SU-DHL-6 (cell line): ENCODE data around the gene SNX4.

Source experiments
- H2AFZ ChIP-seq: fragments of 200-600 bp; sonication (generic); 2 replicates; pipeline ENCODE4 v1.6.1; 2014; ENCODE audit warnings: low read depth, mild to moderate bottlenecking, moderate library complexity, mixed read lengths, antibody characterized with exemption, low read length; ENCODE audit not compliant: severe bottlenecking
- H3F3A ChIP-seq: fragments of 200-600 bp; shearing (Covaris generic); 2 replicates; pipeline ENCODE4 v1.6.0; 2016; ENCODE audit warnings: antibody characterized with exemption, mild to moderate bottlenecking; ENCODE audit not compliant: insufficient read depth
- H3K27ac ChIP-seq: fragments of 200-600 bp; sonication (generic); 2 replicates; pipeline ENCODE4 v1.5.1; 2016; ENCODE audit warnings: low read depth, mild to moderate bottlenecking, low read length, moderate library complexity, mixed read lengths
- H3K27me3 ChIP-seq: fragments of 200-600 bp; sonication (generic), shearing (Covaris generic); 2 replicates; pipeline ENCODE4 v1.6.0; 2014; ENCODE audit warnings: mild to moderate bottlenecking, low read length
- H3K36me3 ChIP-seq: fragments of 200-600 bp; sonication (generic); 2 replicates; pipeline ENCODE4 v1.6.1; 2014; ENCODE audit warnings: mild to moderate bottlenecking, low read length, mixed read lengths
- H3K4me2 ChIP-seq: fragments of 300-600, 200-600 bp; shearing (Covaris generic), sonication (generic); 2 replicates; pipeline ENCODE4 v1.6.0; 2014; ENCODE audit warnings: low read length, low read depth, mild to moderate bottlenecking; ENCODE audit not compliant: poor library complexity, severe bottlenecking
- H3K4me3 ChIP-seq: fragments of 200-600 bp; sonication (generic); 2 replicates; pipeline ENCODE4 v1.5.1; 2014; ENCODE audit warnings: antibody characterized with exemption, low read length, mild to moderate bottlenecking, mixed read lengths; ENCODE audit not compliant: insufficient read depth, poor library complexity, severe bottlenecking
- H3K79me2 ChIP-seq: fragments of 200-600 bp; sonication (generic); 2 replicates; pipeline ENCODE4 v1.6.1; 2014; ENCODE audit warnings: mild to moderate bottlenecking, low read length, moderate library complexity; ENCODE audit not compliant: insufficient read depth
- H3K9ac ChIP-seq: fragments of 200-600 bp; sonication (generic); 2 replicates; pipeline ENCODE4 v1.7.0; 2014; ENCODE audit warnings: mild to moderate bottlenecking, low read length
- H3K9me2 ChIP-seq: fragments of 200-600 bp; sonication (generic); replicated peaks from 2 replicates; pipeline ENCODE4 v1.6.1; 2014; ENCODE audit warnings: low read length; ENCODE audit not compliant: insufficient read depth
- H3K9me3 ChIP-seq: fragments of 200-600 bp; sonication (generic); 2 replicates; pipeline ENCODE4 v1.6.1; 2014; ENCODE audit warnings: low read length, mixed read lengths; ENCODE audit not compliant: insufficient read depth
- H4K20me1 ChIP-seq: fragments of 200-600 bp; sonication (generic); 2 replicates; pipeline ENCODE4 v1.6.1; 2014; ENCODE audit warnings: low read depth, mild to moderate bottlenecking, antibody characterized with exemption, low read length, moderate library complexity, mixed read lengths
- CTCF ChIP-seq: fragments of 200-600 bp; sonication (generic); IDR thresholded peaks from one replicate; pipeline ENCODE4 v1.5.1; 2017; ENCODE audit warnings: antibody characterized with exemption, mild to moderate bottlenecking, low read length, moderate library complexity; ENCODE audit not compliant: insufficient read depth, poor library complexity, severe bottlenecking
- EZH2phosphoT487 ChIP-seq: fragments of 200-600 bp; sonication (generic), shearing (Covaris generic); conservative IDR thresholded peaks from 2 replicates; pipeline ENCODE4 v1.6.1; 2018; ENCODE audit warnings: mild to moderate bottlenecking, antibody characterized with exemption, low read length, moderate library complexity, mixed read lengths

SNX4 gene

DNA sequence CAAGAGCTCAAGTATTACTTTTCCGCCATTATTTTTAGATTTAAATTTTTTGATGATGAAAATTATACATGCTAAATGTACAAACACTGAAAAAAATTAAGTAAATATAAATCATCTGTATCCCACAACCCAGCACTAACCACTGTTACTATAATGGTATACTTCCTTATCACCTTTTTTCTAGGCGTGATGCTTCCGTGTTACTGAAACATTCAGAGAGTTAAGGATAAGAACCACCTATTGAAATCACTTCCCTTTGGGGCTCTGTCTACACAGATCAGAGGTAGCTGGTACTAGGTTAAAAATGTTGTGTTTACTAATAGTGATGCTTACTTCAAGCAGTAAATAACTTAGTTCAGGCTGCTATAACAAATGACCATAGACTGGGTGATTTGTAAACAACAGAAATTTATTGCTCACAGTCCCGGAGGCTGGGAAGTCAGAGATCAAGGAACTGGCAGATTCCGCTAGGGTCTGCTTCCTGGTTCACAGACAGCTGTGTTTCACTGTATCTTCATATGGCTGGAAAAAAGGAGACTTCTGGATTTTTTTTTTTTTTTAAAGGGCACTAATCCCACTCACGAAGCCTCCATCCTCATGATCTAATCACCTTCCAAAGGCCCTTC lies 6.4 kb downstream of the SNX4 start:
- no peak overlapping the region for H2AFZ ChIP-seq
- H3K4me3 ChIP-seq = no peak overlapping the region
- no peaks in the 10 kb centered on the region for H4K20me1 ChIP-seq
- 0 out of 2 replicates have a peak, but pooled peaks cover 3% of the 10 kb centered on the region for H3F3A ChIP-seq
- no peak overlapping the region for H3K4me2 ChIP-seq
- TF ChIP-seq EZH2phosphoT487 = no peak
- TF ChIP-seq CTCF = no peak
- H3K27ac ChIP-seq = no peak overlapping the region
- peaks cover 3% of the 10 kb centered on the region; the same call in 1 of the 2 replicates for H3K36me3 ChIP-seq
- peaks cover 60% of the 10 kb centered on the region for H3K79me2 ChIP-seq
- no peaks in the 10 kb centered on the region for H3K27me3 ChIP-seq
- H3K9ac ChIP-seq = no peak overlapping the region
- no peaks in the 10 kb centered on the region for H3K9me2 ChIP-seq
- no peaks in the 10 kb centered on the region for H3K9me3 ChIP-seq

GRCh38 chr3:125512135-125512920 lies 7.7 kb downstream of the SNX4 start:
- H3K9me2 ChIP-seq = no peaks in the 10 kb centered on the region
- no peak overlapping the region for H3K27ac ChIP-seq
- H3K9ac ChIP-seq = no peak overlapping the region
- no peak overlapping the region for H3K4me3 ChIP-seq
- peaks cover 51% of the 10 kb centered on the region for H3K79me2 ChIP-seq
- no peak overlapping the region for H3K4me2 ChIP-seq
- H3K27me3 ChIP-seq = no peaks in the 10 kb centered on the region
- TF ChIP-seq EZH2phosphoT487 (no peak), CTCF (no peak)
- no peaks in the 10 kb centered on the region for H3K9me3 ChIP-seq
- peaks cover 4% of the 10 kb centered on the region; the same call in 1 of the 2 replicates for H3K36me3 ChIP-seq
- no peak overlapping the region for H2AFZ ChIP-seq
- no peaks in the 10 kb centered on the region for H4K20me1 ChIP-seq
- H3F3A ChIP-seq = 0 out of 2 replicates have a peak, but pooled peaks cover 3% of the 10 kb centered on the region

DNA sequence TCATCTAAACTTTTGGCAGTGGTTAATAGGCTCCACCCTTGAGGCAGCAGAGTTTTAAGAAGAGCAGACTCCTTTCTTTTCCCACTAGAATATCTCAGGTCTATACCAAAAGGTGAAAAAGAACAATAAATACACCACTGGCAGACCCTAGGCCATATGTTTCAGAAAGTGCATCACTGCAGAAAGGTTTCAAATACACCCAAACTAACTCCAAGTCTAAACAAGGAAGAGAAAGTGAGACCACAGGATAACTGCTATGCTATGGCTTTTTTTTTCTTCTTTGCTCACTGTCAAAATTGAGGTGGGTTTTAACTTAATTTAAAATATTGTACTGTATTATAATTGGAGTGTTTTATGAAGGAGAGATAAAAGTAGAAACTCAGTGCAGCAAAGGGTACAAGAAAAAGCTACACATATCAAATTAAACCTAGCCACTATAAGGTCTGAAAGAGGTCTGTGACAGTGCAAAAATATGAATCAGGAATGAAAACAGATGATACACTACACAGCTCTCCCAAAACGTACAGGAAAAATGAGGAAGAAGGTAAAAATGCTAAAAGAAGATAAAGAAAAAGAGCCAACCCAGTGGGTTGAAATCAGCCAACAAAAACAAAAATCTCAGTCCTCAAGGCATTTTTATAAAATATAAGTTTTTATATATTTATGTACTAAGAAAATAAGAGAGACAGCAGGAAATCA lies 8.4 kb downstream of the SNX4 start:
- Histone ChIP-seq H3K79me2 (peaks cover 49% of the 10 kb centered on the region), H3F3A (0 out of 2 replicates have a peak, but pooled peaks cover 3% of the 10 kb centered on the region), H3K4me2 (no peak overlapping the region), H4K20me1 (no peaks in the 10 kb centered on the region), H3K9me3 (no peaks in the 10 kb centered on the region), H3K9me2 (no peaks in the 10 kb centered on the region), H3K27ac (no peak overlapping the region), H3K36me3 (peaks cover 4% of the 10 kb centered on the region; the same call in 1 of the 2 replicates), H3K4me3 (no peak overlapping the region), H3K9ac (no peak overlapping the region), H2AFZ (no peak overlapping the region), H3K27me3 (no peaks in the 10 kb centered on the region)
- no peak for TF ChIP-seq EZH2phosphoT487
- no peak for TF ChIP-seq CTCF
